HepG2 (cell line): Measurements from ENCODE around the gene STRN3. TPM values are rescaled to one million over a fixed set of nuclear protein-coding genes. Genes with fewer than 3 reads are reported as not detected.

Source experiments
- ATF3 ChIP-seq: sonication (generic); formaldehyde crosslinking; IDR thresholded peaks from 2 replicates; pipeline ENCODE4 v1.4.0; 2020; ENCODE audit warnings: missing genetic modification reagents
- BRCA1 ChIP-seq: sonication (generic); formaldehyde crosslinking; IDR thresholded peaks from 2 replicates; pipeline ENCODE4 v1.4.0; 2020; ENCODE audit warnings: missing genetic modification reagents
- CBX1 ChIP-seq: IDR thresholded peaks from one replicate; pipeline ENCODE4 v1.6.1; 2016; ENCODE audit warnings: antibody characterized with exemption, low read depth
- CEBPG ChIP-seq: IDR thresholded peaks from 2 replicates; pipeline ENCODE4 v1.6.1; 2016
- FOXJ3 ChIP-seq: sonication (generic); formaldehyde crosslinking; IDR thresholded peaks from 2 replicates; pipeline ENCODE4 v1.4.0; 2020; ENCODE audit warnings: missing genetic modification reagents, mild to moderate bottlenecking, borderline replicate concordance
- IKZF1 ChIP-seq: fragments of 450-650 bp; IDR thresholded peaks from 2 replicates; pipeline ENCODE4 v1.7.1; 2016
- KDM5A ChIP-seq: fragments of 200-600 bp; sonication (generic); IDR thresholded peaks from 2 replicates; pipeline ENCODE4 v1.7.0; 2018; ENCODE audit warnings: antibody characterized with exemption, mild to moderate bottlenecking, low read length, borderline replicate concordance
- NCOA1 ChIP-seq: sonication (generic); formaldehyde crosslinking; IDR thresholded peaks from 2 replicates; pipeline ENCODE4 v1.9.0; 2021; ENCODE audit warnings: missing genetic modification reagents
- NCOA2 ChIP-seq: sonication (generic); formaldehyde crosslinking; IDR thresholded peaks from 2 replicates; pipeline ENCODE4 v1.8.0; 2022; ENCODE audit warnings: inconsistent platforms
- PLSCR1 ChIP-seq: sonication (generic); formaldehyde crosslinking; IDR thresholded peaks from 2 replicates; pipeline ENCODE4 v1.5.0; 2020; ENCODE audit warnings: missing genetic modification reagents, mild to moderate bottlenecking, borderline replicate concordance
- RCOR2 ChIP-seq: IDR thresholded peaks from 2 replicates; pipeline ENCODE4 v1.6.1; 2016; ENCODE audit warnings: missing biosample characterization, missing genetic modification reagents
- ZBTB34 ChIP-seq: sonication (generic); formaldehyde crosslinking; IDR thresholded peaks from 2 replicates; pipeline ENCODE4 v1.8.0; 2022; ENCODE audit warnings: mild to moderate bottlenecking, missing genetic modification reagents
- ZBTB8A ChIP-seq: sonication (generic); formaldehyde crosslinking; IDR thresholded peaks from 2 replicates; pipeline ENCODE4 v1.4.0; 2020; ENCODE audit warnings: mild to moderate bottlenecking, low read depth, missing genetic modification reagents, borderline replicate concordance
- ZKSCAN5 ChIP-seq: sonication (generic); formaldehyde crosslinking; IDR thresholded peaks from 2 replicates; pipeline ENCODE4 v1.5.1; 2020; ENCODE audit warnings: mild to moderate bottlenecking, missing genetic modification reagents
- ZNF337 ChIP-seq: sonication (generic); formaldehyde crosslinking; IDR thresholded peaks from 2 replicates; pipeline ENCODE4 v1.5.1; 2020; ENCODE audit warnings: missing genetic modification reagents, low read depth, mild to moderate bottlenecking, borderline replicate concordance
- ZNF431 ChIP-seq: sonication (generic); formaldehyde crosslinking; IDR thresholded peaks from 2 replicates; pipeline ENCODE4 v1.9.0; 2022; ENCODE audit warnings: missing genetic modification reagents, low read depth, mild to moderate bottlenecking, borderline replicate concordance
- ZNF644 ChIP-seq: IDR thresholded peaks from 2 replicates; pipeline ENCODE4 v1.6.1; 2016; ENCODE audit warnings: low read depth
- ZZZ3 ChIP-seq: sonication (generic); formaldehyde crosslinking; IDR thresholded peaks from 2 replicates; pipeline ENCODE4 v1.4.0; 2020; ENCODE audit warnings: missing genetic modification reagents, mild to moderate bottlenecking, borderline replicate concordance
- polyA plus RNA-seq, 8 experiments: library from polyadenylated mRNA; depleted of rRNA in 3 of 8; stranded (reverse) in 7 of 8; unstranded in 1 of 8; fragments of >200 nt; fragmentation: Illumina TruSeq in 4 of 8; extraction: Trizol in 4 of 8; gene quantifications; 2 replicates each; pipeline versions ENCODE4 v1.2.1 to v1.2.3, GENCODE V29; 2011 to 2016; ENCODE audit warnings: low read depth in 4 of 8, missing spikeins in 1 of 8, mixed read lengths in 1 of 8; ENCODE audit not compliant: insufficient read depth in 1 of 8
- total RNA-seq, 5 experiments: library from RNA; depleted of rRNA; stranded (reverse); fragments of >200 nt; fragmentation: Illumina TruSeq; extraction: Trizol; gene quantifications; 2 replicates each; pipeline ENCODE4 v1.2.3, GENCODE V29; 2016; ENCODE audit warnings: low read depth in 1 of 5
- TF ChIP-seq, protein P1 (sequence below): sonication (generic); formaldehyde crosslinking; IDR thresholded peaks from 2 replicates; pipeline ENCODE4 v1.4.0; 2020; ENCODE audit warnings: mild to moderate bottlenecking, missing genetic modification reagents, borderline replicate concordance

The STRN3 gene
- total and polyA plus RNA-seq, 2 of the 13 experiments (the other 11 are each of a cell fraction or from before 2014, with no cell fraction given) = 49.4 to 123 TPM

DNA sequence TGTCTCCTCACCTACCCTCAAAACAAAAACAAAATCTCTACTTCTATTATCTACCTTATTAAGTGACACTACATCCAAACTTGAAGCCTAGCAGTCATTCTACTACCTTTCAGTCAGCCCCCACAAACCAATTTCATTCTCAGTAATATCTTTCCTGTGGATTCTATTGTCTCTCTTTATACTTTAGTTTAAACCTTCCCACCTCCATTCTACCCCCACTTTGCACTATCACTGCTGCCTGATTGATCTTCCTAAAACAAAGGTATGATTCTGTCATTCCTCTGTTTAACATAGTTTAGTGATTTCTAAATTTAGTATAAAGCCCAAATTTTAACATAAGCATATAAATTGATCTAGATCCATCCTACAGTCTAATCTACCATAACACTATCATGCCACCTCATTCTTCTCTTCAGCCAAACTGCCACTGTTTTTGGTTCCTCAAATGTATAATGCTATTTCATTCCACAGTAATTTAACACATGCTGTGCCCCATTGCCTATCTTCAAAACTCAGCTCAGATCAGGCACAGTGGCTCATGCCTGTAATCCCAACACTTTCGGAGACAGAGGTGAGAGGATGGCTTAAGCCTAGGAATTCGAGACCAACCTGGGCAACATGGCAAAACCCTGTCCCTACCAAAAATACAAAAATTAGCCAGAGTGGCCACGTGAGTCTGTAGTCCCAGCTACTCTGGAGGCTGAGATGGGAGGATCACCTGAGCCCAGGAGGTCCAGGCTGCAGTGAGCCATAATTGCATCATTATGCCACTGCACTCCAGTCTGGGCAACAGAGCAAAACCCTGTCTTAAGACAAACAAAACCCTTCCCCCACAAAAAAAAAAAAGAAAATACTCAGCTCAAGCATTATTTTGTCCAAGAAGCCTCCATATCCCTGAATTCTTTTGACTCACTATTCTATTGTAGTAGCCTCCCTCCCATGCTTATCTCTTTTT is 3.1 kb upstream of the STRN3 start (continued):
- TF ChIP-seq, protein P1, sequence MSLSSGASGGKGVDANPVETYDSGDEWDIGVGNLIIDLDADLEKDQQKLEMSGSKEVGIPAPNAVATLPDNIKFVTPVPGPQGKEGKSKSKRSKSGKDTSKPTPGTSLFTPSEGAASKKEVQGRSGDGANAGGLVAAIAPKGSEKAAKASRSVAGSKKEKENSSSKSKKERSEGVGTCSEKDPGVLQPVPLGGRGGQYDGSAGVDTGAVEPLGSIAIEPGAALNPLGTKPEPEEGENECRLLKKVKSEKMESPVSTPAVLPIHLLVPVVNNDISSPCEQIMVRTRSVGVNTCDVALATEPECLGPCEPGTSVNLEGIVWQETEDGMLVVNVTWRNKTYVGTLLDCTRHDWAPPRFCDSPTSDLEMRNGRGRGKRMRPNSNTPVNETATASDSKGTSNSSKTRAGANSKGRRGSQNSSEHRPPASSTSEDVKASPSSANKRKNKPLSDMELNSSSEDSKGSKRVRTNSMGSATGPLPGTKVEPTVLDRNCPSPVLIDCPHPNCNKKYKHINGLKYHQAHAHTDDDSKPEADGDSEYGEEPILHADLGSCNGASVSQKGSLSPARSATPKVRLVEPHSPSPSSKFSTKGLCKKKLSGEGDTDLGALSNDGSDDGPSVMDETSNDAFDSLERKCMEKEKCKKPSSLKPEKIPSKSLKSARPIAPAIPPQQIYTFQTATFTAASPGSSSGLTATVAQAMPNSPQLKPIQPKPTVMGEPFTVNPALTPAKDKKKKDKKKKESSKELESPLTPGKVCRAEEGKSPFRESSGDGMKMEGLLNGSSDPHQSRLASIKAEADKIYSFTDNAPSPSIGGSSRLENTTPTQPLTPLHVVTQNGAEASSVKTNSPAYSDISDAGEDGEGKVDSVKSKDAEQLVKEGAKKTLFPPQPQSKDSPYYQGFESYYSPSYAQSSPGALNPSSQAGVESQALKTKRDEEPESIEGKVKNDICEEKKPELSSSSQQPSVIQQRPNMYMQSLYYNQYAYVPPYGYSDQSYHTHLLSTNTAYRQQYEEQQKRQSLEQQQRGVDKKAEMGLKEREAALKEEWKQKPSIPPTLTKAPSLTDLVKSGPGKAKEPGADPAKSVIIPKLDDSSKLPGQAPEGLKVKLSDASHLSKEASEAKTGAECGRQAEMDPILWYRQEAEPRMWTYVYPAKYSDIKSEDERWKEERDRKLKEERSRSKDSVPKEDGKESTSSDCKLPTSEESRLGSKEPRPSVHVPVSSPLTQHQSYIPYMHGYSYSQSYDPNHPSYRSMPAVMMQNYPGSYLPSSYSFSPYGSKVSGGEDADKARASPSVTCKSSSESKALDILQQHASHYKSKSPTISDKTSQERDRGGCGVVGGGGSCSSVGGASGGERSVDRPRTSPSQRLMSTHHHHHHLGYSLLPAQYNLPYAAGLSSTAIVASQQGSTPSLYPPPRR = no peak
- TF ChIP-seq ZNF337 (CRISPR knock-in tag) (no peak), RCOR2 (0 out of 2 replicates have a peak, but pooled peaks have one; percentile 64), ATF3 (CRISPR knock-in tag) (0 out of 2 replicates have a peak, but pooled peaks have one; percentile 52), FOXJ3 (CRISPR knock-in tag) (no peak), PLSCR1 (CRISPR knock-in tag) (no peak), ZBTB8A (no peak), ZNF644 (CRISPR knock-in tag) (0 out of 2 replicates have a peak, but pooled peaks have one; percentile 29), KDM5A (no peak), ZNF431 (no peak), ZKSCAN5 (CRISPR knock-in tag) (no peak), ZZZ3 (CRISPR knock-in tag) (no peak), NCOA2 (CRISPR knock-in tag) (0 out of 2 replicates have a peak, but pooled peaks have one; percentile 30), IKZF1 (no peak), NCOA1 (peak; percentile 86; the same call in 1 of the 2 replicates), BRCA1 (CRISPR knock-in tag) (no peak), ZBTB34 (CRISPR knock-in tag) (no peak), CBX1 (no peak), CEBPG (peak; percentile 70)
